Hematopoietic multipotent progenitor cell treated with erythropoietin and hydrocortisone succinate and interleukin-3 and kit ligand, for 6 days (in vitro differentiated cells): ENCODE measurements around the gene PDE6A.

Source experiments
- DNase-seq: peaks from one replicate; pipeline ENCODE4 v3.0.0-alpha.2; 2015

Gene PDE6A

GRCh38 chr5:149833116-149833827 lies 111.3 kb downstream of the PDE6A start:
- DNase-seq = no peak

GRCh38 chr5:149832636-149833035 lies 112.0 kb downstream of the PDE6A start:
- DNase-seq = no peak

- no peak for DNase-seq
Measured at GRCh38 chr5:149831492-149831891, 113.1 kb downstream of the PDE6A start.

- DNase-seq = no peak
Measured at GRCh38 chr5:149830579-149830978, 114.0 kb downstream of the PDE6A start.

GRCh38 chr5:149829954-149830353 lies 114.6 kb downstream of the PDE6A start:
- DNase-seq = peak; percentile 62

- peak; percentile 97 for DNase-seq
Measured at GRCh38 chr5:149828161-149829011, 116.2 kb downstream of the PDE6A start.

GRCh38 chr5:149827546-149827945 lies 117.0 kb downstream of the PDE6A start:
- no peak for DNase-seq

GRCh38 chr5:149827086-149827485 lies 117.5 kb downstream of the PDE6A start:
- no peak for DNase-seq

- DNase-seq = no peak
Measured at GRCh38 chr5:149826574-149826973, 118.0 kb downstream of the PDE6A start.

GRCh38 chr5:149824846-149825245 lies 119.7 kb downstream of the PDE6A start:
- no peak for DNase-seq

- DNase-seq = no peak
Measured at GRCh38 chr5:149824120-149824519, 120.5 kb downstream of the PDE6A start.

GRCh38 chr5:149823375-149823774 lies 121.2 kb downstream of the PDE6A start:
- no peak for DNase-seq

- DNase-seq = no peak
Measured at GRCh38 chr5:149822301-149822700, 122.3 kb downstream of the PDE6A start.

- DNase-seq = no peak
Measured at GRCh38 chr5:149820536-149821510, 123.8 kb downstream of the PDE6A start.

GRCh38 chr5:149820012-149820411 lies 124.6 kb downstream of the PDE6A start:
- no peak for DNase-seq

GRCh38 chr5:149818116-149818515 lies 126.5 kb downstream of the PDE6A start:
- DNase-seq = no peak

- no peak for DNase-seq
Measured at GRCh38 chr5:149817539-149818060, 127.0 kb downstream of the PDE6A start.

- no peak for DNase-seq
Measured at GRCh38 chr5:149816661-149817060, 127.9 kb downstream of the PDE6A start.

- DNase-seq = no peak
Measured at GRCh38 chr5:149811453-149811852, 133.1 kb downstream of the PDE6A start.

- DNase-seq = peak; percentile 40
Measured at GRCh38 chr5:149810856-149811255, 133.7 kb downstream of the PDE6A start.

- no peak for DNase-seq
Measured at GRCh38 chr5:149809931-149810691, 134.5 kb downstream of the PDE6A start.
